ENCODE results near the gene ADAT2. TPM values are rescaled to one million over a fixed set of nuclear protein-coding genes. Genes with fewer than 3 reads are reported as not detected.

Gene ADAT2
- total and polyA plus RNA-seq, 3 donors from 2014 or later = 3.6 to 5.7 (median 5.7) TPM

- H3K27ac ChIP-seq = no peak overlapping the region
- no peaks in the 10 kb centered on the region for H3K9me3 ChIP-seq
- no peak overlapping the region for H3K4me3 ChIP-seq
- no peak for TF ChIP-seq POLR2A (IDR thresholded peaks at IDR 0.05)
- TF ChIP-seq CTCF (IDR thresholded peaks at IDR 0.05) = no peak
- intact Hi-C loops (cut with DNase I; ENCODE audit: low total_unique reads) = no loop called here
- H3K27me3 ChIP-seq = no peaks in the 10 kb centered on the region
- DNase-seq = no peak
- 79 to 92% methylated on average over 10 of the region's 10 CpGs for WGBS, 2 donors
- no peaks in the 10 kb centered on the region for H3K36me3 ChIP-seq (ENCODE audit: low read depth, missing control alignments)
- H3K4me1 ChIP-seq = no peaks in the 10 kb centered on the region
Observed at GRCh38 chr6:143396497-143397226, 53.8 kb downstream of the ADAT2 start.

- Histone ChIP-seq H3K9me3 (no peaks in the 10 kb centered on the region), H3K27ac (no peak overlapping the region), H3K4me1 (no peaks in the 10 kb centered on the region), H3K36me3 (ENCODE audit: low read depth, missing control alignments) (no peaks in the 10 kb centered on the region), H3K4me3 (no peak overlapping the region), H3K27me3 (no peaks in the 10 kb centered on the region)
- intact Hi-C loops (cut with DNase I; ENCODE audit: low total_unique reads) = no loop called here
- 92 to 96% methylated on average over 5 of the region's 5 CpGs for WGBS, 2 donors
- TF ChIP-seq CTCF (IDR thresholded peaks at IDR 0.05) (no peak), POLR2A (IDR thresholded peaks at IDR 0.05) (no peak)
- DNase-seq = no peak
Observed at GRCh38 chr6:143395699-143396098, 54.8 kb downstream of the ADAT2 start.

- DNase-seq = no peak
- Histone ChIP-seq H3K4me1 (no peaks in the 10 kb centered on the region), H3K27ac (no peak overlapping the region), H3K27me3 (no peaks in the 10 kb centered on the region), H3K36me3 (ENCODE audit: low read depth, missing control alignments) (no peaks in the 10 kb centered on the region), H3K4me3 (no peak overlapping the region), H3K9me3 (no peaks in the 10 kb centered on the region)
- intact Hi-C loops (cut with DNase I; ENCODE audit: low total_unique reads) = no loop called here
- WGBS, 2 donors = 92 to 94% methylated on average over 4 of the region's 4 CpGs
- TF ChIP-seq POLR2A (IDR thresholded peaks at IDR 0.05) = no peak
- TF ChIP-seq CTCF (IDR thresholded peaks at IDR 0.05) = no peak
Observed at GRCh38 chr6:143394389-143394788, 56.1 kb downstream of the ADAT2 start.

GRCh38 chr6:143390278-143390677 is 60.2 kb downstream of the ADAT2 start:
- 87 to 92% methylated on average over 3 of the region's 3 CpGs for WGBS, 2 donors
- Histone ChIP-seq H3K27ac (no peak overlapping the region), H3K4me3 (no peak overlapping the region), H3K9me3 (no peaks in the 10 kb centered on the region), H3K4me1 (no peaks in the 10 kb centered on the region), H3K27me3 (no peaks in the 10 kb centered on the region), H3K36me3 (ENCODE audit: low read depth, missing control alignments) (no peaks in the 10 kb centered on the region)
- intact Hi-C loops (cut with DNase I; ENCODE audit: low total_unique reads) = no loop called here
- no peak for DNase-seq
- TF ChIP-seq CTCF (IDR thresholded peaks at IDR 0.05) = no peak
- no peak for TF ChIP-seq POLR2A (IDR thresholded peaks at IDR 0.05)

- WGBS, 2 donors = 89 to 90% methylated on average over 2 of the region's 2 CpGs
Observed at GRCh38 chr6:143385636-143386035, 64.9 kb downstream of the ADAT2 start.

More at GRCh38 chr6:143385636-143386035, 64.9 kb downstream of the ADAT2 start:
- Histone ChIP-seq H3K36me3 (ENCODE audit: low read depth, missing control alignments) (no peaks in the 10 kb centered on the region), H3K27me3 (no peaks in the 10 kb centered on the region), H3K4me3 (no peak overlapping the region), H3K9me3 (no peaks in the 10 kb centered on the region), H3K4me1 (no peaks in the 10 kb centered on the region), H3K27ac (no peak overlapping the region)
- TF ChIP-seq POLR2A (IDR thresholded peaks at IDR 0.05) (no peak), CTCF (IDR thresholded peaks at IDR 0.05) (no peak)
- intact Hi-C loops (cut with DNase I; ENCODE audit: low total_unique reads) = no loop called here
- DNase-seq = no peak
